GM12878 (cell line): ENCODE measurements around the gene RASL10A. TPM values are rescaled to one million over a fixed set of nuclear protein-coding genes. Genes with fewer than 3 reads are reported as not detected.

Source experiments
- ATAC-seq: fragments of 200-7000 bp; cut with Tn5 transposase; 3 replicates; pipeline ENCODE4 v1.9.1; 2020; ENCODE audit warnings: mild to moderate bottlenecking, moderate library complexity
- BruUV-seq: library from RNA; stranded (reverse); fragments of 400-500 nt; replicated peaks from 2 replicates; lab custom pipeline; 2021; lab: Mats Ljungman, UMichigan
- CTCF ChIA-PET: fragments of 300-600 bp; sonication (Branson Sonifier 250); formaldehyde crosslinking; extraction: SDS; loops from one replicate; lab custom pipeline; 2021; ENCODE audit warnings: inconsistent platforms; lab: Yijun Ruan, JAX
- POLR2A ChIA-PET: fragments of 350-600 bp; formaldehyde crosslinking; extraction: SDS; loops from one replicate; lab custom pipeline; 2021; ENCODE audit warnings: inconsistent platforms; lab: Charles Lee
- RAD21 ChIA-PET: fragments of 300-600 bp; sonication (Branson Sonifier 250); formaldehyde crosslinking; loops from one replicate; lab custom pipeline; 2023; ENCODE audit warnings: antibody characterized with exemption; ENCODE audit not compliant: unreplicated experiment; lab: Charles Lee
- SMC1A ChIA-PET: fragments of 300-600 bp; sonication (Branson Sonifier 250); formaldehyde crosslinking; loops from one replicate; lab custom pipeline; 2023; ENCODE audit not compliant: unreplicated experiment, uncharacterized antibody; lab: Charles Lee
- DNase-seq: peaks from one replicate; pipeline ENCODE4 v3.0.0-alpha.2; 2011; ENCODE audit warnings: low read depth, low spot score
- FAIRE-seq: peaks from 3 replicates; lab custom pipeline; 2011; peaks lifted over from hg19 to GRCh38; lab: Jason Lieb, UNC
- H2AFZ ChIP-seq: 2 replicates; pipeline ENCODE4 v1.6.0; 2011; ENCODE audit warnings: low read depth, low read length, control low read depth; ENCODE audit not compliant: control insufficient read depth
- H3K27ac ChIP-seq: 2 replicates; pipeline ENCODE4 v1.5.1; 2011; ENCODE audit warnings: control low read depth; ENCODE audit not compliant: control insufficient read depth, insufficient read depth
- H3K27me3 ChIP-seq, 2 experiments: replicated peaks in 1 of 2; 2 replicates each; pipeline versions ENCODE4 v1.6.0 to v1.6.1; 2011; ENCODE audit warnings: low read length in 1 of 2; ENCODE audit not compliant: control insufficient read depth in 2 of 2, insufficient read depth in 2 of 2
- H3K36me3 ChIP-seq, 2 experiments: 2 replicates each; pipeline ENCODE4 v1.5.1; 2011; ENCODE audit warnings: low read length in 1 of 2; ENCODE audit not compliant: control insufficient read depth in 2 of 2, insufficient read depth in 2 of 2
- H3K4me1 ChIP-seq: 2 replicates; pipeline ENCODE4 v1.6.1; 2011; ENCODE audit warnings: mild to moderate bottlenecking, low read length, moderate library complexity, mixed read lengths; ENCODE audit not compliant: control insufficient read depth, insufficient read depth
- H3K4me2 ChIP-seq: 2 replicates; pipeline ENCODE4 v1.6.0; 2011; ENCODE audit warnings: control low read depth; ENCODE audit not compliant: control insufficient read depth, insufficient read depth
- H3K4me3 ChIP-seq: fragments of 200-600 bp; sonication (generic); 2 replicates; pipeline ENCODE4 v1.5.1; 2016
- H3K79me2 ChIP-seq: 2 replicates; pipeline ENCODE4 v1.6.0; 2011; ENCODE audit warnings: low read length; ENCODE audit not compliant: control insufficient read depth, insufficient read depth
- H3K9ac ChIP-seq: 2 replicates; pipeline ENCODE4 v1.8.0; 2011; ENCODE audit warnings: low read length, control low read depth, mixed read lengths; ENCODE audit not compliant: control insufficient read depth, insufficient read depth
- H3K9me3 ChIP-seq: replicated peaks from 3 replicates; pipeline ENCODE4 v1.5.1; 2011; ENCODE audit warnings: mild to moderate bottlenecking, low read length; ENCODE audit not compliant: control insufficient read depth, insufficient read depth
- H4K20me1 ChIP-seq: 2 replicates; pipeline ENCODE4 v1.6.0; 2011; ENCODE audit not compliant: control insufficient read depth, insufficient read depth
- ATF7 ChIP-seq: fragments of 450-650 bp; IDR thresholded peaks from 2 replicates; pipeline ENCODE4 v1.6.1; 2016; ENCODE audit warnings: low read depth, mild to moderate bottlenecking
- CREB1 ChIP-seq: IDR thresholded peaks from 2 replicates; pipeline ENCODE4 v1.6.1; 2012; ENCODE audit warnings: low read depth, mild to moderate bottlenecking, inconsistent platforms
- EP300 ChIP-seq, 2 experiments: fragments of 150-350 bp in 1 of 2; IDR thresholded peaks; 2 replicates each; pipeline ENCODE4 v1.6.1; 2011 to 2012; ENCODE audit warnings: low read depth in 2 of 2, low read length in 2 of 2, borderline replicate concordance in 1 of 2, improper control_type of control experiment in 1 of 2, inconsistent platforms in 1 of 2; ENCODE audit not compliant: control insufficient read depth in 1 of 2
- KAT2A ChIP-seq: conservative IDR thresholded peaks from 2 replicates; pipeline ENCODE4 v1.6.1; 2011; ENCODE audit warnings: low read depth, low read length; ENCODE audit not compliant: control insufficient read depth
- MYB ChIP-seq: fragments of 150-350 bp; IDR thresholded peaks from 2 replicates; pipeline ENCODE4 v1.6.1; 2014; ENCODE audit warnings: mild to moderate bottlenecking, low read depth, low read length, borderline replicate concordance
- NR2C2 ChIP-seq: IDR thresholded peaks from 2 replicates; pipeline ENCODE4 v1.6.1; 2011; ENCODE audit warnings: borderline replicate concordance, low read depth; ENCODE audit not compliant: control insufficient read depth, insufficient read length
- POLR2AphosphoS2 ChIP-seq: IDR thresholded peaks from 2 replicates; pipeline ENCODE4 v1.6.1; 2011; ENCODE audit warnings: low read depth, mild to moderate bottlenecking, low read length, improper control_type of control experiment, moderate library complexity
- POU2F2 ChIP-seq: IDR thresholded peaks from 3 replicates; pipeline ENCODE4 v1.6.1; 2011; ENCODE audit warnings: low read depth, mild to moderate bottlenecking, low read length, borderline replicate concordance
- RFX5 ChIP-seq: IDR thresholded peaks from 2 replicates; pipeline ENCODE4 v1.6.1; 2011; ENCODE audit warnings: low read depth, low read length, improper control_type of control experiment
- ZNF207 ChIP-seq: fragments of 450-650 bp; IDR thresholded peaks from 2 replicates; pipeline ENCODE4 v1.6.1; 2014; ENCODE audit warnings: antibody characterized with exemption, mild to moderate bottlenecking, borderline replicate concordance
- WGBS: methylation state at CpG from one replicate; pipeline ENCODE4 v1.1.6; 2016; ENCODE audit warnings: low lambda C conversion rate; ENCODE audit not compliant: insufficient replicate concordance, insufficient coverage; ENCODE audit errors: missing lambda C conversion rate; 5-methylcytosine and 5-hydroxymethylcytosine counted together
- in situ Hi-C: fragments of 300-500 bp; cut with MboI; formaldehyde crosslinking; loops from 9 replicates; pipeline ENCODE4 v1.14.3; 2018; ENCODE audit warnings: mixed read lengths
- intact Hi-C: fragments of 100-400 bp; cut with micrococcal nuclease; formaldehyde crosslinking; loops from one replicate; pipeline ENCODE4 v1.14.2; 2022; ENCODE audit not compliant: unreplicated experiment
- polyA plus RNA-seq, 11 experiments: library from polyadenylated mRNA; depleted of rRNA in 4 of 11; unstranded in 6 of 11; stranded (reverse) in 5 of 11; fragments of >200 nt; fragmentation: Nextera tagmentation in 4 of 11; fragmentation: Illumina TruSeq in 1 of 11; extraction: Ambion mirVana in 4 of 11; extraction: Trizol in 1 of 11; gene quantifications; 1 replicate in 1 of 11; 2 replicates in 10 of 11; pipeline versions ENCODE4 v1.2.1 to v1.2.3, GENCODE V29; 2011 to 2016; ENCODE audit warnings: inconsistent platforms in 2 of 11, missing spikeins in 2 of 11, low read depth in 1 of 11
- total RNA-seq, 4 experiments: library from RNA; depleted of rRNA in 3 of 4; stranded (reverse); fragments of >200 nt in 3 of 4; fragmentation: Illumina TruSeq in 1 of 4; extraction: Trizol in 1 of 4; gene quantifications; 2 replicates each; pipeline versions ENCODE4 v1.2.1 to v1.2.3, GENCODE V29; 2013 to 2021
- TF ChIP-seq, protein P1 (sequence below): fragments of 450-650 bp; IDR thresholded peaks from 2 replicates; pipeline ENCODE4 v1.6.1; 2014; ENCODE audit warnings: mild to moderate bottlenecking
- TF ChIP-seq, protein P2 (sequence below): fragments of 450-650 bp; IDR thresholded peaks from 2 replicates; pipeline ENCODE4 v1.6.1; 2016; ENCODE audit warnings: mild to moderate bottlenecking
- TF ChIP-seq, protein P3 (sequence below): IDR thresholded peaks from 2 replicates; pipeline ENCODE4 v1.6.1; 2011; ENCODE audit warnings: low read depth, low read length, improper control_type of control experiment, borderline replicate concordance

The RASL10A gene
- total and polyA plus RNA-seq, 10 of the 15 experiments (the other 5 are each of a cell fraction or from before 2014, with no cell fraction given), result 0.12 to 0.46 (median 0.21) TPM; not detected in 6

DNA sequence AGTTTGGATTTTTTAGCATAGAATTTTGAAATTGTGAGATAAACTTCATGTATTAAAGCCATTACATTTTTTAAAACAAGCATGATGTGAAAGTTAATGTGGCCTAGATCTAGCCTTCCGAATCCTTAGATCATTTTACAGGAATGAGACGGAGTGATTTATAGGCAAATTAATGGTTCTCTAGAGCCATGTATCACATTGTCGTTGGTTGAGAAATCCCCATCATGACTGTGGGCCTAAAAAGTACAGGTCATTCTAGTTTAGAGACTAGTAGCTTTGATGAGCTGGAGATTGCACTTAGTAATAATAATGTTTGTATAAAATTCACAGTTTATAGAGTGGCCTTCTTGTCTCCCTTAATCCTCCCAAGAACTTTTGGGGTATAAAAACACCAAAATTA, 40.3 kb downstream of the RASL10A start:
- no TSS peak for BruUV-seq
- no peak overlapping the region for H3K4me2 ChIP-seq
- no peaks in the 10 kb centered on the region for H3K27me3 ChIP-seq
- H3K4me3 ChIP-seq, result no peak overlapping the region
- ChIA-PET RAD21 (no interaction called here), CTCF (interaction anchor here (1.0 to 1.2 kb wide), 2 partner anchors 121 to 136 kb away, joined by 3 read pairs; no protein-coding TSS in a partner anchor), SMC1A (no interaction called here), POLR2A (no interaction called here)
- in situ Hi-C loops, result no loop called here
- peaks cover 90% of the 10 kb centered on the region for H3K79me2 ChIP-seq
- H3K4me1 ChIP-seq, result peaks cover 8% of the 10 kb centered on the region
- H3K9ac ChIP-seq, result no peak overlapping the region
- FAIRE-seq (no peak), DNase-seq (no peak), ATAC-seq (0 out of 3 replicates have a peak, but pooled peaks have one; percentile 11)
- H3K9me3 ChIP-seq, result no peaks in the 10 kb centered on the region
- peaks cover 24 to 64% of the 10 kb centered on the region in 2 experiments for H3K36me3 ChIP-seq
- 82% methylated on average over 3 of the region's 3 CpGs for WGBS
- H3K27ac ChIP-seq, result no peak overlapping the region
- TF ChIP-seq MYB, result no peak
- peak; percentile 27; the same call in 1 of the 2 replicates for TF ChIP-seq POLR2AphosphoS2
- H2AFZ ChIP-seq, result no peak overlapping the region
- peaks cover 17% of the 10 kb centered on the region for H4K20me1 ChIP-seq
- intact Hi-C loops, result no loop called here

DNA sequence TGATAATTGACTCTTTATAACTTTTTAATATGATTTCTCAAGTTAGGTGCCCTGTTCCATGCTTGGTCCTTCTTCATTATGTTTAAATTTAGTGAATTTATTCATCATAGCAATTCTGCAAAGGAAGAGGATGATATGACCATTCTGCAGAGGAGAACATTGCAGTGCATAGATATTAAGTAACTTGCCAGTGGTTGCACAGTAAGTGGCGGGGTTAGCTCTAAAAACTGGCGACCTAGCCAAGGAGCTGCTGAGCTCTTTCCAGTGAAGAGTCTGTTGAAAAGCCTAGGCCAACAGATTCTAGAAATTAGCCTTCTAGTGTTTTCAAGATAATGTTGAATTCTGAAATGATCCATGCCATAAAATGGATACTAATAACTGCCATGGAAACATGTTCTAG, 42.9 kb downstream of the RASL10A start:
- intact Hi-C loops (no loop called here), in situ Hi-C loops (no loop called here)
- no TSS peak for BruUV-seq
- H3K36me3 ChIP-seq, result peaks cover 11 to 51% of the 10 kb centered on the region in 2 experiments
- peaks cover 8% of the 10 kb centered on the region for H3K4me1 ChIP-seq
- no peaks in the 10 kb centered on the region for H3K9me3 ChIP-seq
- no peak overlapping the region for H3K27ac ChIP-seq
- ChIA-PET POLR2A (interaction anchor here (0.6 kb wide), 2 partner anchors 10 to 72 kb away, joined by 3 to 5 read pairs; no protein-coding TSS in a partner anchor), SMC1A (interaction anchor here (0.6 to 1.4 kb wide), 2 partner anchors 27 to 111 kb away, joined by 3 to 4 read pairs; no protein-coding TSS in a partner anchor), RAD21 (interaction anchor here (0.6 kb wide), 1 partner anchor 1037 kb away, joined by 3 read pairs; no protein-coding TSS in a partner anchor), CTCF (interaction anchor here (0.9 to 1.9 kb wide), 4 partner anchors 10 to 68 kb away, joined by 3 to 5 read pairs (median 4); no protein-coding TSS in a partner anchor)
- ATAC-seq (no peak), FAIRE-seq (no peak), DNase-seq (no peak)
- WGBS, result 97% methylated on average over 2 of the region's 2 CpGs
- peak overlapping the region; percentile 38 for H3K4me2 ChIP-seq
- no peaks in the 10 kb centered on the region for H3K27me3 ChIP-seq
- peak overlapping the region; percentile 22 for H3K4me3 ChIP-seq
- H4K20me1 ChIP-seq, result peaks cover 22% of the 10 kb centered on the region
- peaks cover 99% of the 10 kb centered on the region for H3K79me2 ChIP-seq
- peak overlapping the region; percentile 5; the same call in 1 of the 2 replicates for H3K9ac ChIP-seq
- no peak overlapping the region for H2AFZ ChIP-seq
- TF ChIP-seq POU2F2 (no peak), ZNF207 (no peak), EP300 (IDR thresholded peaks at IDR 0.05; ENCODE audit: borderline replicate concordance in 1 of 2, control insufficient read depth in 1 of 2, low read depth in 2 of 2, low read length in 2 of 2) (no peak), KAT2A (no peak), NR2C2 (no peak), RFX5 (no peak), CREB1 (no peak), ATF7 (no peak)
- TF ChIP-seq, protein P1, sequence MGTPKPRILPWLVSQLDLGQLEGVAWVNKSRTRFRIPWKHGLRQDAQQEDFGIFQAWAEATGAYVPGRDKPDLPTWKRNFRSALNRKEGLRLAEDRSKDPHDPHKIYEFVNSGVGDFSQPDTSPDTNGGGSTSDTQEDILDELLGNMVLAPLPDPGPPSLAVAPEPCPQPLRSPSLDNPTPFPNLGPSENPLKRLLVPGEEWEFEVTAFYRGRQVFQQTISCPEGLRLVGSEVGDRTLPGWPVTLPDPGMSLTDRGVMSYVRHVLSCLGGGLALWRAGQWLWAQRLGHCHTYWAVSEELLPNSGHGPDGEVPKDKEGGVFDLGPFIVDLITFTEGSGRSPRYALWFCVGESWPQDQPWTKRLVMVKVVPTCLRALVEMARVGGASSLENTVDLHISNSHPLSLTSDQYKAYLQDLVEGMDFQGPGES, result no peak
- TF ChIP-seq, protein P2, sequence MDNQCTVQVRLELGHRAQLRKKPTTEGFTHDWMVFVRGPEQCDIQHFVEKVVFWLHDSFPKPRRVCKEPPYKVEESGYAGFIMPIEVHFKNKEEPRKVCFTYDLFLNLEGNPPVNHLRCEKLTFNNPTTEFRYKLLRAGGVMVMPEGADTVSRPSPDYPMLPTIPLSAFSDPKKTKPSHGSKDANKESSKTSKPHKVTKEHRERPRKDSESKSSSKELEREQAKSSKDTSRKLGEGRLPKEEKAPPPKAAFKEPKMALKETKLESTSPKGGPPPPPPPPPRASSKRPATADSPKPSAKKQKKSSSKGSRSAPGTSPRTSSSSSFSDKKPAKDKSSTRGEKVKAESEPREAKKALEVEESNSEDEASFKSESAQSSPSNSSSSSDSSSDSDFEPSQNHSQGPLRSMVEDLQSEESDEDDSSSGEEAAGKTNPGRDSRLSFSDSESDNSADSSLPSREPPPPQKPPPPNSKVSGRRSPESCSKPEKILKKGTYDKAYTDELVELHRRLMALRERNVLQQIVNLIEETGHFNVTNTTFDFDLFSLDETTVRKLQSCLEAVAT, result no peak
- TF ChIP-seq, protein P3, sequence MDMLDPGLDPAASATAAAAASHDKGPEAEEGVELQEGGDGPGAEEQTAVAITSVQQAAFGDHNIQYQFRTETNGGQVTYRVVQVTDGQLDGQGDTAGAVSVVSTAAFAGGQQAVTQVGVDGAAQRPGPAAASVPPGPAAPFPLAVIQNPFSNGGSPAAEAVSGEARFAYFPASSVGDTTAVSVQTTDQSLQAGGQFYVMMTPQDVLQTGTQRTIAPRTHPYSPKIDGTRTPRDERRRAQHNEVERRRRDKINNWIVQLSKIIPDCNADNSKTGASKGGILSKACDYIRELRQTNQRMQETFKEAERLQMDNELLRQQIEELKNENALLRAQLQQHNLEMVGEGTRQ, result no peak
